Osteoblast (primary cell): ENCODE results near the gene PAX9. TPM values are rescaled to one million over a fixed set of nuclear protein-coding genes. Genes with fewer than 3 reads are reported as not detected.
"Not testable (repeated sequence)": the region's sequence is repeated elsewhere in the genome, so short reads cannot be mapped to it uniquely, and the experiment has no call there.

Experiments used
- DNase-seq: peaks from one replicate; pipeline ENCODE4 v3.0.0; 2011; ENCODE audit warnings: low spot score, mixed read lengths; ENCODE audit not compliant: insufficient read length; ENCODE audit errors: missing footprints
- H2AFZ ChIP-seq: 2 replicates; pipeline ENCODE4 v1.6.0; 2011; ENCODE audit warnings: mild to moderate bottlenecking, low read length
- H3K27ac ChIP-seq: 2 replicates; pipeline ENCODE4 v1.5.1; 2011; ENCODE audit warnings: mild to moderate bottlenecking, low read depth, low read length, moderate library complexity
- H3K27me3 ChIP-seq: 2 replicates; pipeline ENCODE4 v1.6.0; 2012; ENCODE audit warnings: mild to moderate bottlenecking, control low read depth, inconsistent platforms, low read length, moderate library complexity; ENCODE audit not compliant: insufficient read depth
- H3K36me3 ChIP-seq: 2 replicates; pipeline ENCODE4 v1.5.1; 2011; ENCODE audit warnings: mild to moderate bottlenecking, low read length, control low read depth, moderate library complexity; ENCODE audit not compliant: insufficient read depth
- H3K4me1 ChIP-seq: 2 replicates; pipeline ENCODE4 v1.5.1; 2011; ENCODE audit warnings: mild to moderate bottlenecking, low read length, control low read depth, moderate library complexity; ENCODE audit not compliant: insufficient read depth
- H3K4me2 ChIP-seq: 2 replicates; pipeline ENCODE4 v1.6.0; 2011; ENCODE audit warnings: mild to moderate bottlenecking, low read length; ENCODE audit not compliant: insufficient read depth
- H3K4me3 ChIP-seq: fragments of 200-600 bp; sonication (generic); 3 replicates; pipeline ENCODE4 v1.5.1; 2012; ENCODE audit warnings: mild to moderate bottlenecking, low read length, inconsistent platforms; ENCODE audit not compliant: insufficient read depth
- H3K79me2 ChIP-seq: 2 replicates; pipeline ENCODE4 v1.6.0; 2012; ENCODE audit warnings: mild to moderate bottlenecking, low read length, control low read depth, inconsistent platforms; ENCODE audit not compliant: insufficient read depth
- H3K9me3 ChIP-seq: 2 replicates; pipeline ENCODE4 v1.5.1; 2011; ENCODE audit warnings: low read depth, low read length, control low read depth
- H4K20me1 ChIP-seq: 2 replicates; pipeline ENCODE4 v1.6.0; 2012; ENCODE audit warnings: mild to moderate bottlenecking, low read length, control low read depth; ENCODE audit not compliant: insufficient read depth
- total RNA-seq: library from RNA; depleted of rRNA; stranded (reverse); fragments of >200 nt; gene quantifications from 2 replicates; pipeline ENCODE4 v1.2.3, GENCODE V29; 2012
- TF ChIP-seq, protein P1 (sequence below): IDR thresholded peaks from 2 replicates; pipeline ENCODE4 v1.5.1; 2011; ENCODE audit warnings: mild to moderate bottlenecking, low read depth, low read length, moderate library complexity; ENCODE audit errors: extremely low read depth

Gene PAX9
- total RNA-seq, 1 donor, result under 0.01 TPM

DNA sequence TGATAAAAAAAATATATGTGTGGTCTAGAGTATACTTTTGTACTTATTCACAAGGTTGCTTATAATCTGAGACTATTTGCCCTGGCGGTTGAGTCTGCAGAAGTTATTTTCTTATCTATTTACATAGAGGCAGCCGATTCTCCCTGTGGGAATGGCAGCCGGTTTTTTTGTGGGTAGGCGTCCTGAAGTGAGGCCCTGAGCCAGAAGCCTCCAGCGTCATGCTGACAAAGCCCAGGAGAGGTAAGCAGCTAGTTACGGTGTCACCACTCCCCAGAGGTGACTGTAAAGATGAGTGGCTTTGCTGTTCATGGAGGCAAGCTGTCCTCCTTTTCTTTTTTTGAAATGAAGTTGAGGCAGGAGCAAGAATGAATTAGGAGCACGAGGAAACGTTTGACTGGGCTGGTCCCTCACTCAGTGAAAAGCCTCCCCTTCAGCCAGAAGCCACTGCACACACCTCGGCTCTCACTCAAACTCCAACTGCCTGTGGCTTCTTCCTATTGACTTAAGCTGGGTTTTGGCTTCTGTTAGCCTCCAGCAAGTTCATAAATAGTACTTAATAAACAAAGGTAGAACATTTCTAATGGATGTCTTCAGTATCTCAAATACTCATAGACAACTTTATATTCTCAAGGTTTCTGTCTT is 21.5 kb downstream of the PAX9 start:
- H3K4me3 ChIP-seq, result no peak overlapping the region
- TF ChIP-seq, protein P1, sequence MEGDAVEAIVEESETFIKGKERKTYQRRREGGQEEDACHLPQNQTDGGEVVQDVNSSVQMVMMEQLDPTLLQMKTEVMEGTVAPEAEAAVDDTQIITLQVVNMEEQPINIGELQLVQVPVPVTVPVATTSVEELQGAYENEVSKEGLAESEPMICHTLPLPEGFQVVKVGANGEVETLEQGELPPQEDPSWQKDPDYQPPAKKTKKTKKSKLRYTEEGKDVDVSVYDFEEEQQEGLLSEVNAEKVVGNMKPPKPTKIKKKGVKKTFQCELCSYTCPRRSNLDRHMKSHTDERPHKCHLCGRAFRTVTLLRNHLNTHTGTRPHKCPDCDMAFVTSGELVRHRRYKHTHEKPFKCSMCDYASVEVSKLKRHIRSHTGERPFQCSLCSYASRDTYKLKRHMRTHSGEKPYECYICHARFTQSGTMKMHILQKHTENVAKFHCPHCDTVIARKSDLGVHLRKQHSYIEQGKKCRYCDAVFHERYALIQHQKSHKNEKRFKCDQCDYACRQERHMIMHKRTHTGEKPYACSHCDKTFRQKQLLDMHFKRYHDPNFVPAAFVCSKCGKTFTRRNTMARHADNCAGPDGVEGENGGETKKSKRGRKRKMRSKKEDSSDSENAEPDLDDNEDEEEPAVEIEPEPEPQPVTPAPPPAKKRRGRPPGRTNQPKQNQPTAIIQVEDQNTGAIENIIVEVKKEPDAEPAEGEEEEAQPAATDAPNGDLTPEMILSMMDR, result no peak
- H3K27ac ChIP-seq, result no peak overlapping the region
- H3K79me2 ChIP-seq, result no peaks in the 10 kb centered on the region
- DNase-seq, result no peak
- H3K4me1 ChIP-seq, result no peaks in the 10 kb centered on the region
- H3K4me2 ChIP-seq, result no peak overlapping the region
- H2AFZ ChIP-seq, result peak overlapping the region; percentile 42
- no peaks in the 10 kb centered on the region for H3K27me3 ChIP-seq
- H4K20me1 ChIP-seq, result no peaks in the 10 kb centered on the region
- no peaks in the 10 kb centered on the region for H3K36me3 ChIP-seq
- no peaks in the 10 kb centered on the region for H3K9me3 ChIP-seq

DNA sequence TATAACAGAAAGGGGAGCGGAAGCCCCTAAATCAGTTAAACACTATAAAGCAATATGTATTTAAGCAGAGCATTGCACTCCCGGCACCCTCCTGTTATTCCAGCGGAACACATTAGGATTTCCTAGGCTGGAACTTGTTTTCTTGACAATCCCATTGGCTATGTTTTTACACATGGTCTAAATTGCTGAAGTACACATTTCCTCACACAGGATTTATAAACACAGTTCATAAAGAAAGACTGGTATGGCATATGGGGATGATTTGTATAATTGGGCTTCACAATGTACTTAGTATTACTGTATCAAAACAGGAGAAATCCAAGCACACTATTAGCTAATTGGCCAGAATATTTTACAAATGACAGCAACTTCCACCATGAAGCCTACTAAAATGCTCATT is 23.3 kb downstream of the PAX9 start:
- Histone ChIP-seq H3K4me2 (no peak overlapping the region), H3K27me3 (no peaks in the 10 kb centered on the region), H3K9me3 (no peaks in the 10 kb centered on the region), H3K79me2 (no peaks in the 10 kb centered on the region), H2AFZ (no peak overlapping the region), H3K4me3 (no peak overlapping the region), H4K20me1 (no peaks in the 10 kb centered on the region), H3K36me3 (no peaks in the 10 kb centered on the region), H3K27ac (no peak overlapping the region), H3K4me1 (no peaks in the 10 kb centered on the region)
- DNase-seq, result no peak
- TF ChIP-seq, protein P1, result no peak

DNA sequence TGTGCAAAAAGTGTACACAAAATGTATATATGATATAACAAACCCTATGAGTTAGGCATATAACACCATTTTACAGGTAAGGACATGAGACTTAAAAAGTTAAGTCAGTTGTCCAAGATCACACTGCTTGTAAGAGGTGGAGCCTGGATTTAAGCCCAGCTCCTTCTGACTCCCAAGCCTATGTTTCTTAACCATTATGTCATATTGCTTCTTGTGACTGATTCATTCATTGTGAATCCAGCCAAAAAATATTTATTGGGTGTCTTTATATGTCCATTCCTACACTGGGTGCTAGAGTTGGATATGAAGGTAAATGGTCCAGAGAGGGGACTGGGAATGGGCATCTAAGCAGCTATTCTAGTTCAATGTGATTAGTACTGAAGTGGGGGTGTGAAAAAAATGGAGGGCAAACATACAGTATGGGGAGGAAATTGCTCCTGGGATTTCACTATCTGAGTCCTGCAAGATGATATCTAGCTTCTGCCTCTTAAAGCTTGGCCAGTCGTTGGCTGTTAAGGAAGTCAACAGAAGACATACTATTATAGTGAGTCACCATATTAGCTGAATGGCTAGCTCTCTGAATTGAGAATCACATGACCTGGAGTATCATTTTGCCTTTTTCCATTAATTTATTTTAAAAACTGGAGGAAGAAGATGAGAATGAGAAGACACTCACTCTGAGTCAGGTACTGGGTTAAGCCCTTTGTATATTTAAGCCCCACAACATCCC is 28.8 kb downstream of the PAX9 start:
- Histone ChIP-seq H3K79me2 (no peaks in the 10 kb centered on the region), H3K9me3 (no peaks in the 10 kb centered on the region), H2AFZ (no peak overlapping the region), H4K20me1 (no peaks in the 10 kb centered on the region), H3K36me3 (no peaks in the 10 kb centered on the region), H3K4me1 (no peaks in the 10 kb centered on the region), H3K4me2 (no peak overlapping the region), H3K4me3 (no peak overlapping the region), H3K27ac (no peak overlapping the region), H3K27me3 (no peaks in the 10 kb centered on the region)
- DNase-seq, result no peak
- TF ChIP-seq, protein P1, result no peak

DNA sequence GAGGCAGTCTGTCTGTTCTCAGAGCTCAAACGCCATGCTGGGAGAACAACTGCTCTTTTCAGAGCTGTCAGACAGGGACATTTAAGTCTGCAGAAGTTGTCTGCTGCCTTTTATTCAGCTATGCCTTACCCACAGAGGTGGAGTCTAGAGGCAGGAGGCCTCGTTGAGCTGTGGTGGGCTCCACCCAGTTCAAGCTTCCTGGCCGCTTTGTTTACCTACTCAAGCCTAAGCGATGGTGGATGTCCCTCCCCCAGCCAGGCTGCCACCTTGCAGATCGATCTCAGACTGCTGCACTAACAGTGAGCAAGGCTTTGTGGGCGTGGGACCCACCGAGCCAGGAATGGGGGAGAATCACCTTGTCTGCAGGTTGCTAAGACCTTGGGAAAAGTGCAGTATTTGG is 37.8 kb downstream of the PAX9 start:
- not testable (repeated sequence) for H3K27me3 ChIP-seq, H3K27ac ChIP-seq, H3K36me3 ChIP-seq, H2AFZ ChIP-seq, H3K9me3 ChIP-seq, DNase-seq, H4K20me1 ChIP-seq, H3K4me1 ChIP-seq, H3K4me3 ChIP-seq, H3K79me2 ChIP-seq, H3K4me2 ChIP-seq
